GM23338 (cell line): ENCODE data around the gene ZNF664. TPM values are rescaled to one million over a fixed set of nuclear protein-coding genes. Genes with fewer than 3 reads are reported as not detected.

Source experiments
- ATAC-seq: fragments of 200-7000 bp; cut with Tn5 transposase; 3 replicates; pipeline ENCODE4 v1.9.1; 2020
- DNase-seq: peaks from one replicate; pipeline ENCODE4 v3.0.0-alpha.2; 2015; ENCODE audit warnings: low spot score
- H2AFZ ChIP-seq: fragments of 200-600 bp; sonication (generic); 2 replicates; pipeline ENCODE4 v1.8.0; 2016; ENCODE audit warnings: antibody characterized with exemption, mild to moderate bottlenecking, moderate library complexity
- H3F3A ChIP-seq: fragments of 200-600 bp; sonication (generic); replicated peaks from 2 replicates; pipeline ENCODE4 v1.8.0; 2017; ENCODE audit warnings: antibody characterized with exemption, mixed run types, low read depth
- H3K27ac ChIP-seq: fragments of 200-600 bp; sonication (generic); 2 replicates; pipeline ENCODE4 v1.6.1; 2016; ENCODE audit warnings: low read depth
- H3K27me3 ChIP-seq: fragments of 200-600 bp; sonication (generic); 2 replicates; pipeline ENCODE4 v1.8.0; 2016; ENCODE audit warnings: mild to moderate bottlenecking, mixed run types, moderate library complexity; ENCODE audit not compliant: insufficient read depth
- H3K36me3 ChIP-seq: fragments of 200-600 bp; sonication (generic); 2 replicates; pipeline ENCODE4 v1.8.0; 2016; ENCODE audit warnings: mild to moderate bottlenecking; ENCODE audit not compliant: insufficient read depth
- H3K4me1 ChIP-seq: fragments of 200-600 bp; sonication (generic); 2 replicates; pipeline ENCODE4 v1.8.0; 2016; ENCODE audit warnings: mild to moderate bottlenecking, moderate library complexity; ENCODE audit not compliant: insufficient read depth
- H3K4me2 ChIP-seq: fragments of 200-600 bp; sonication (generic); 2 replicates; pipeline ENCODE4 v1.7.1; 2017; ENCODE audit warnings: mixed run types
- H3K4me3 ChIP-seq: fragments of 200-600 bp; sonication (generic); 2 replicates; pipeline ENCODE4 v1.6.1; 2016; ENCODE audit warnings: mixed run types
- H3K79me2 ChIP-seq: fragments of 200-600 bp; sonication (generic); replicated peaks from 2 replicates; pipeline ENCODE4 v1.8.0; 2017; ENCODE audit warnings: mild to moderate bottlenecking; ENCODE audit not compliant: insufficient read depth
- H3K9me2 ChIP-seq: fragments of 200-600 bp; sonication (generic); 2 replicates; pipeline ENCODE4 v1.8.0; 2017; ENCODE audit not compliant: insufficient read depth
- H4K20me1 ChIP-seq: fragments of 200-600 bp; sonication (generic); replicated peaks from 2 replicates; pipeline ENCODE4 v1.8.0; 2017; ENCODE audit warnings: mild to moderate bottlenecking; ENCODE audit not compliant: insufficient read depth
- H3K27ac Mint-ChIP-seq: 2 replicates; pipeline ENCODE4 v1.8.0; 2020; ENCODE audit warnings: inconsistent platforms, mild to moderate bottlenecking, moderate library complexity, mixed read lengths
- H3K27me3 Mint-ChIP-seq: 3 replicates; pipeline ENCODE4 v1.8.0; 2022; ENCODE audit warnings: low read depth, mild to moderate bottlenecking, moderate library complexity, mixed read lengths, inconsistent platforms; ENCODE audit not compliant: insufficient read depth, poor library complexity
- H3K36me3 Mint-ChIP-seq: 3 replicates; pipeline ENCODE4 v1.8.0; 2021; ENCODE audit warnings: low read depth, mild to moderate bottlenecking, inconsistent platforms, moderate library complexity, mixed read lengths
- H3K4me1 Mint-ChIP-seq: 3 replicates; pipeline ENCODE4 v1.8.0; 2020; ENCODE audit warnings: mild to moderate bottlenecking, inconsistent platforms, mixed read lengths
- H3K4me3 Mint-ChIP-seq: 3 replicates; pipeline ENCODE4 v1.8.0; 2021; ENCODE audit warnings: moderate library complexity, mild to moderate bottlenecking, inconsistent platforms, mixed read lengths
- H3K9me3 Mint-ChIP-seq: 3 replicates; pipeline ENCODE4 v1.8.0; 2020; ENCODE audit warnings: moderate library complexity, mild to moderate bottlenecking, inconsistent platforms, mixed read lengths
- CREB1 ChIP-seq: fragments of 250-450 bp; sonication (Bioruptor Pico); IDR thresholded peaks from 2 replicates; pipeline ENCODE4 v1.5.0; 2020; ENCODE audit warnings: low read depth, mild to moderate bottlenecking, moderate library complexity
- EZH2 ChIP-seq: fragments of 200-600 bp; sonication (generic); IDR thresholded peaks from one replicate; pipeline ENCODE4 v1.8.0; 2017; ENCODE audit warnings: antibody characterized with exemption, mild to moderate bottlenecking, low read depth; ENCODE audit not compliant: unreplicated experiment
- EZH2phosphoT487 ChIP-seq: fragments of 200-600 bp; sonication (generic); IDR thresholded peaks from one replicate; pipeline ENCODE4 v1.8.1; 2018; ENCODE audit warnings: antibody characterized with exemption; ENCODE audit not compliant: unreplicated experiment
- JUNB ChIP-seq: IDR thresholded peaks from one replicate; pipeline ENCODE4 v1.6.1; 2016; ENCODE audit warnings: antibody characterized with exemption; ENCODE audit not compliant: unreplicated experiment
- NANOG ChIP-seq: IDR thresholded peaks from 2 replicates; pipeline ENCODE4 v1.6.1; 2016; ENCODE audit warnings: antibody characterized with exemption, borderline replicate concordance
- POLR2AphosphoS5 ChIP-seq: IDR thresholded peaks from 2 replicates; pipeline ENCODE4 v1.6.1; 2016; ENCODE audit warnings: antibody characterized with exemption, low read depth
- STAT1 ChIP-seq: IDR thresholded peaks from one replicate; pipeline ENCODE4 v1.6.1; 2016; ENCODE audit warnings: antibody characterized with exemption; ENCODE audit not compliant: unreplicated experiment
- ZNF114 ChIP-seq: fragments of 250-450 bp; sonication (Bioruptor Pico); IDR thresholded peaks from 2 replicates; pipeline ENCODE4 v1.5.0; 2020; ENCODE audit warnings: mild to moderate bottlenecking, moderate library complexity
- ZNF331 ChIP-seq: fragments of 250-450 bp; sonication (Bioruptor Pico); IDR thresholded peaks from 2 replicates; pipeline ENCODE4 v1.5.0; 2020; ENCODE audit warnings: low read depth, mild to moderate bottlenecking, moderate library complexity
- polyA plus RNA-seq: library from polyadenylated mRNA; unstranded; fragments of >200 nt; fragmentation: Nextera tagmentation; extraction: Ambion mirVana; gene quantifications from 2 replicates; pipeline ENCODE4 v1.2.1, GENCODE V29; 2016
- total RNA-seq: library from RNA; depleted of rRNA; stranded (reverse); fragments of >200 nt; shearing (Covaris generic); gene quantifications from 2 replicates; pipeline ENCODE4 v1.2.3, GENCODE V29; 2014
- TF ChIP-seq, protein P1 (sequence below): IDR thresholded peaks from 2 replicates; pipeline ENCODE4 v1.6.1; 2016; ENCODE audit warnings: antibody characterized with exemption
- TF ChIP-seq, protein P2 (sequence below): IDR thresholded peaks from one replicate; pipeline ENCODE4 v1.6.1; 2018; ENCODE audit warnings: antibody characterized with exemption; ENCODE audit not compliant: unreplicated experiment
- TF ChIP-seq, protein P3 (sequence below), 2 experiments: fragments of 200-600 bp in 1 of 2; sonication (generic) in 1 of 2; conservative IDR thresholded peaks; 2 replicates each; pipeline versions ENCODE4 v1.5.1 to v1.6.1; 2016 to 2017; ENCODE audit warnings: antibody characterized with exemption in 2 of 2, low read depth in 2 of 2, mild to moderate bottlenecking in 2 of 2, moderate library complexity in 1 of 2

ZNF664 gene
- total and polyA plus RNA-seq, 2 experiments from 2014 or later: 8.1 to 35.2 TPM

DNA sequence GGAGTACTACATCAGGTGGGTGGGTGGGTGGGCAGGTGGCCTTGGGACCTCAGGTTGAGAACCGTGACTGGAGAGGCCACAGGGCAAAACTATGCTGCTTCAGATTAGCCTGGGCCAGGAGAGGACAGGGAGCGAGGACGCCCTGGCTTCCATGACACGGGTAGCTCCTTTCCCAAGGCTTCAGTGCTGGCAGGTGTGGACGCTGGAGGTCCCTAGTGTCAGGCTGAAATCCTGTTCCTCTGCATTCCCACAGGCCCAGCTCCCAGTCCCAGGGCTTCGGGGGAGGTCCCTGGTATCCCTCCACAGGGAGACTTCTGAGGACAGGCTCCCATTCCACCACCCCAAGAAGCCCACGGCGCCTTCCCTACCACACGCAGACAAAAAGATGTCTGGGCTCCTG is 32.0 kb upstream of the ZNF664 start (continued):
- TF ChIP-seq ZNF331: no peak
- TF ChIP-seq, protein P1, sequence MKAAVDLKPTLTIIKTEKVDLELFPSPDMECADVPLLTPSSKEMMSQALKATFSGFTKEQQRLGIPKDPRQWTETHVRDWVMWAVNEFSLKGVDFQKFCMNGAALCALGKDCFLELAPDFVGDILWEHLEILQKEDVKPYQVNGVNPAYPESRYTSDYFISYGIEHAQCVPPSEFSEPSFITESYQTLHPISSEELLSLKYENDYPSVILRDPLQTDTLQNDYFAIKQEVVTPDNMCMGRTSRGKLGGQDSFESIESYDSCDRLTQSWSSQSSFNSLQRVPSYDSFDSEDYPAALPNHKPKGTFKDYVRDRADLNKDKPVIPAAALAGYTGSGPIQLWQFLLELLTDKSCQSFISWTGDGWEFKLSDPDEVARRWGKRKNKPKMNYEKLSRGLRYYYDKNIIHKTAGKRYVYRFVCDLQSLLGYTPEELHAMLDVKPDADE: no peak
- TF ChIP-seq, protein P2, sequence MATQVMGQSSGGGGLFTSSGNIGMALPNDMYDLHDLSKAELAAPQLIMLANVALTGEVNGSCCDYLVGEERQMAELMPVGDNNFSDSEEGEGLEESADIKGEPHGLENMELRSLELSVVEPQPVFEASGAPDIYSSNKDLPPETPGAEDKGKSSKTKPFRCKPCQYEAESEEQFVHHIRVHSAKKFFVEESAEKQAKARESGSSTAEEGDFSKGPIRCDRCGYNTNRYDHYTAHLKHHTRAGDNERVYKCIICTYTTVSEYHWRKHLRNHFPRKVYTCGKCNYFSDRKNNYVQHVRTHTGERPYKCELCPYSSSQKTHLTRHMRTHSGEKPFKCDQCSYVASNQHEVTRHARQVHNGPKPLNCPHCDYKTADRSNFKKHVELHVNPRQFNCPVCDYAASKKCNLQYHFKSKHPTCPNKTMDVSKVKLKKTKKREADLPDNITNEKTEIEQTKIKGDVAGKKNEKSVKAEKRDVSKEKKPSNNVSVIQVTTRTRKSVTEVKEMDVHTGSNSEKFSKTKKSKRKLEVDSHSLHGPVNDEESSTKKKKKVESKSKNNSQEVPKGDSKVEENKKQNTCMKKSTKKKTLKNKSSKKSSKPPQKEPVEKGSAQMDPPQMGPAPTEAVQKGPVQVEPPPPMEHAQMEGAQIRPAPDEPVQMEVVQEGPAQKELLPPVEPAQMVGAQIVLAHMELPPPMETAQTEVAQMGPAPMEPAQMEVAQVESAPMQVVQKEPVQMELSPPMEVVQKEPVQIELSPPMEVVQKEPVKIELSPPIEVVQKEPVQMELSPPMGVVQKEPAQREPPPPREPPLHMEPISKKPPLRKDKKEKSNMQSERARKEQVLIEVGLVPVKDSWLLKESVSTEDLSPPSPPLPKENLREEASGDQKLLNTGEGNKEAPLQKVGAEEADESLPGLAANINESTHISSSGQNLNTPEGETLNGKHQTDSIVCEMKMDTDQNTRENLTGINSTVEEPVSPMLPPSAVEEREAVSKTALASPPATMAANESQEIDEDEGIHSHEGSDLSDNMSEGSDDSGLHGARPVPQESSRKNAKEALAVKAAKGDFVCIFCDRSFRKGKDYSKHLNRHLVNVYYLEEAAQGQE: no peak
- TF ChIP-seq STAT1: no peak

DNA sequence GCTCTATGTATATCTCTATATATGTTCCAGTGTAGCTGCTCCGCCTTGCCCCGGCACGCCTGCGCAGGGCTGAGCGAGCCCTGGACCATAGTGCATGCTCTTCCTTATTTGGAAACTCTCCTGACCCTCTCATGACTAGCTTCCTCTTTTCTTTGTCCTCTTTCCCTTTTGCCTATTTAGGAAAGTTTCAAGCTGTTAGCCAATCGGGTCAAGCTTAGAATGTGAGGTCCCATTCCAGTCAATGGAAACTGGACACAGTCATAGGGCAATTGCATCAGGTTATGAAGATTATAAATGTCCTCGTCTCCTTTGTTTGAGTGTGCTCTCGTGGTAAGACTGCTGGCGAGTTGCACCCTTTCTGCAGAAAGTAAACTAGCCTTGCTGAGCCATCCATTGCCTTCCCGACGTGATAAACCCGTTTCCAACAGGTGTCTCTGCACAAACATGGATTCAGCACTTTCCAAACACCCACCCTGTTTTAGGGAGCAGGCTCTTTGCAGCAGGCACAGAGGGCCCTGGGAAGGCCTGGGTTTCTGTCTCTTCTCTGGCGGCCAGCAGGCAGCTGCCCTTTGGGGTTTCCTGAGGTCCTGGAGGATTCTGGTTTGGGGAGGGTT is 31.3 kb upstream of the ZNF664 start:
- H3K4me2 ChIP-seq: no peak overlapping the region
- no peaks in the 10 kb centered on the region for H3K9me2 ChIP-seq
- peaks cover 17% of the 10 kb centered on the region for H3K27me3 Mint-ChIP-seq
- peaks cover 2% of the 10 kb centered on the region; the same call in 1 of the 3 replicates for H3K36me3 Mint-ChIP-seq
- H3K4me1 ChIP-seq: no peaks in the 10 kb centered on the region
- no peaks in the 10 kb centered on the region for H3K79me2 ChIP-seq
- no peaks in the 10 kb centered on the region for H3F3A ChIP-seq
- DNase-seq (no peak), ATAC-seq (no peak)
- no peaks in the 10 kb centered on the region for H4K20me1 ChIP-seq
- H3K9me3 Mint-ChIP-seq: peaks cover 14% of the 10 kb centered on the region
- no peak overlapping the region for H3K4me3 Mint-ChIP-seq
- no peak overlapping the region for H2AFZ ChIP-seq
- H3K27ac ChIP-seq: no peak overlapping the region
- H3K36me3 ChIP-seq: no peaks in the 10 kb centered on the region; the same call in 1 of the 2 replicates
- H3K4me1 Mint-ChIP-seq: peaks cover 3% of the 10 kb centered on the region
- no peak overlapping the region for H3K27ac Mint-ChIP-seq
- no peak overlapping the region for H3K4me3 ChIP-seq
- H3K27me3 ChIP-seq: no peaks in the 10 kb centered on the region
- TF ChIP-seq POLR2AphosphoS5 (no peak), JUNB (no peak), STAT1 (no peak), EZH2phosphoT487 (no peak), EZH2 (no peak), NANOG (no peak), ZNF114 (CRISPR knock-in tag) (no peak), CREB1 (CRISPR knock-in tag) (no peak), ZNF331 (no peak)
- TF ChIP-seq, protein P3, sequence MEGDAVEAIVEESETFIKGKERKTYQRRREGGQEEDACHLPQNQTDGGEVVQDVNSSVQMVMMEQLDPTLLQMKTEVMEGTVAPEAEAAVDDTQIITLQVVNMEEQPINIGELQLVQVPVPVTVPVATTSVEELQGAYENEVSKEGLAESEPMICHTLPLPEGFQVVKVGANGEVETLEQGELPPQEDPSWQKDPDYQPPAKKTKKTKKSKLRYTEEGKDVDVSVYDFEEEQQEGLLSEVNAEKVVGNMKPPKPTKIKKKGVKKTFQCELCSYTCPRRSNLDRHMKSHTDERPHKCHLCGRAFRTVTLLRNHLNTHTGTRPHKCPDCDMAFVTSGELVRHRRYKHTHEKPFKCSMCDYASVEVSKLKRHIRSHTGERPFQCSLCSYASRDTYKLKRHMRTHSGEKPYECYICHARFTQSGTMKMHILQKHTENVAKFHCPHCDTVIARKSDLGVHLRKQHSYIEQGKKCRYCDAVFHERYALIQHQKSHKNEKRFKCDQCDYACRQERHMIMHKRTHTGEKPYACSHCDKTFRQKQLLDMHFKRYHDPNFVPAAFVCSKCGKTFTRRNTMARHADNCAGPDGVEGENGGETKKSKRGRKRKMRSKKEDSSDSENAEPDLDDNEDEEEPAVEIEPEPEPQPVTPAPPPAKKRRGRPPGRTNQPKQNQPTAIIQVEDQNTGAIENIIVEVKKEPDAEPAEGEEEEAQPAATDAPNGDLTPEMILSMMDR (conservative IDR thresholded peaks at IDR 0.05; ENCODE audit: low read depth in 2 of 2): no peak
- TF ChIP-seq, protein P2: no peak
